ENCODE results near the gene NMNAT2.

GRCh38 chr1:183365676-183366075 lies 52.5 kb downstream of the NMNAT2 start:
- no peak for TF ChIP-seq CTCF (IDR thresholded peaks at IDR 0.05 in 4 of 5, conservative IDR thresholded peaks at IDR 0.05 in 1 of 5)
- TF ChIP-seq POLR2A (IDR thresholded peaks at IDR 0.05): no peak
